GM21381 (cell line): ENCODE measurements around the gene UGP2.
"Not testable (repeated sequence)": the region's sequence is repeated elsewhere in the genome, so short reads cannot be mapped to it uniquely, and the experiment has no call there.

Source experiments
- ATAC-seq: cut with Tn5 transposase; IDR thresholded peaks from one replicate; pipeline ENCODE4 v1.9.1; 2021; ENCODE audit warnings: mild to moderate bottlenecking, moderate library complexity; ENCODE audit not compliant: unreplicated experiment

The UGP2 gene

GRCh38 chr2:63888490-63889402 is 47.0 kb downstream of the UGP2 start:
- ATAC-seq = peak; percentile 86

GRCh38 chr2:63890678-63891077 is 49.0 kb downstream of the UGP2 start:
- no peak for ATAC-seq

GRCh38 chr2:63891488-63892030 is 49.9 kb downstream of the UGP2 start:
- ATAC-seq = no peak

GRCh38 chr2:63893163-63893562 is 51.5 kb downstream of the UGP2 start:
- no peak for ATAC-seq

- no peak for ATAC-seq
These were observed 52.5 kb downstream of the UGP2 start for GRCh38 chr2:63894167-63894566.

GRCh38 chr2:63898839-63899238 is 57.1 kb downstream of the UGP2 start:
- ATAC-seq = no peak

GRCh38 chr2:63899639-63900038 is 57.9 kb downstream of the UGP2 start:
- ATAC-seq = no peak

GRCh38 chr2:63902149-63902548 is 60.5 kb downstream of the UGP2 start:
- no peak for ATAC-seq

- ATAC-seq = no peak
These were observed 61.3 kb downstream of the UGP2 start for GRCh38 chr2:63903003-63903402.

- no peak for ATAC-seq
These were observed 72.6 kb downstream of the UGP2 start for GRCh38 chr2:63914311-63914710.

- no peak for ATAC-seq
These were observed 85.1 kb downstream of the UGP2 start for GRCh38 chr2:63926815-63927214.

GRCh38 chr2:63932104-63932503 is 90.4 kb downstream of the UGP2 start:
- ATAC-seq = not testable (repeated sequence)
